ENCODE data around the gene SH3PXD2A. TPM values are rescaled to one million over a fixed set of nuclear protein-coding genes. Genes with fewer than 3 reads are reported as not detected.
A peak's percentile ranks its signal among the peaks of the same experiment; 100 is the strongest.

SH3PXD2A gene
- total and polyA plus RNA-seq, 7 experiments from 2014 or later: 0.54 to 20.5 (median 9.9) TPM

- Mint-ChIP-seq H3K4me1 (peaks cover 10 to 53% (median 23%) of the 10 kb centered on the region in 7 donors), H3K9me3 (peaks cover 0 to 10% (median under 1%) of the 10 kb centered on the region in 11 donors), H3K27me3 (peaks cover 0 to 6% (median 0%) of the 10 kb centered on the region in 5 donors), H3K36me3 (peaks cover 0 to 10% (median 0%) of the 10 kb centered on the region in 5 donors), H3K4me3 (peak overlapping the region in 2 of 10 donors; percentile 39 to 72), H3K27ac (peak overlapping the region in 3 of 9 donors; percentile 55 to 87 (median 73))
- no peaks in the 10 kb centered on the region for H3K36me3 ChIP-seq (ENCODE audit: control insufficient read depth in 2 of 3, insufficient read depth in 3 of 3, low read length in 3 of 3)
- no peak overlapping the region for H3K4me3 ChIP-seq (ENCODE audit: low read length)
- H3K27ac ChIP-seq (ENCODE audit: low read depth, low read length): no peak overlapping the region
- no peaks in the 10 kb centered on the region for H3K9me3 ChIP-seq (ENCODE audit: control insufficient read depth in 2 of 3, low read length in 3 of 3)
- POLR2A ChIA-PET: interaction anchor here (1.2 to 2.2 kb wide), 3 partner anchors 11 to 18 kb away, joined by 4 to 12 read pairs (median 6); no protein-coding TSS in a partner anchor
- no peak for DNase-seq
- CTCF ChIA-PET: interaction anchor here (0.5 to 1.6 kb wide), 3 partner anchors 16 to 160 kb away, joined by 3 to 5 read pairs (median 3); no protein-coding TSS in a partner anchor
- peaks cover 13 to 20% of the 10 kb centered on the region in 2 donors for H3K4me1 ChIP-seq (ENCODE audit: control insufficient read depth in 2 of 2, insufficient read depth in 2 of 2, low read length in 2 of 2)
- H3K27me3 ChIP-seq (ENCODE audit: control insufficient read depth in 2 of 2, insufficient read depth in 2 of 2, low read length in 2 of 2): no peaks in the 10 kb centered on the region
- intact Hi-C loops (cut with micrococcal nuclease): no loop called here
- no peak for ATAC-seq
Observed at GRCh38 chr10:103747193-103747865, 108.0 kb downstream of the SH3PXD2A start.

GRCh38 chr10:103746598-103746997, 108.8 kb downstream of the SH3PXD2A start:
- ATAC-seq: no peak
- no peak for DNase-seq
- Histone ChIP-seq H3K36me3 (ENCODE audit: control insufficient read depth in 2 of 3, insufficient read depth in 3 of 3, low read length in 3 of 3) (no peaks in the 10 kb centered on the region), H3K4me1 (ENCODE audit: control insufficient read depth in 2 of 2, insufficient read depth in 2 of 2, low read length in 2 of 2) (peaks cover 13 to 20% of the 10 kb centered on the region in 2 donors), H3K27me3 (ENCODE audit: control insufficient read depth in 2 of 2, insufficient read depth in 2 of 2, low read length in 2 of 2) (no peaks in the 10 kb centered on the region), H3K4me3 (ENCODE audit: low read length) (no peak overlapping the region), H3K27ac (ENCODE audit: low read depth, low read length) (no peak overlapping the region), H3K9me3 (ENCODE audit: control insufficient read depth in 2 of 3, low read length in 3 of 3) (no peaks in the 10 kb centered on the region)
- Mint-ChIP-seq H3K27ac (peak overlapping the region in 2 of 9 donors; percentile 5 to 81), H3K27me3 (peaks cover 0 to 6% (median 0%) of the 10 kb centered on the region in 5 donors), H3K36me3 (peaks cover 0 to 6% (median 0%) of the 10 kb centered on the region in 5 donors), H3K4me3 (peak overlapping the region in 1 of 10 donors; percentile 10), H3K9me3 (peaks cover 0 to 3% (median 0%) of the 10 kb centered on the region in 11 donors), H3K4me1 (peaks cover 10 to 53% (median 23%) of the 10 kb centered on the region in 7 donors)
- intact Hi-C loops (cut with micrococcal nuclease): no loop called here
- CTCF ChIA-PET: interaction anchor here (0.7 to 1.6 kb wide), 3 partner anchors 17 to 634 kb away, joined by 3 to 5 read pairs (median 3); no protein-coding TSS in a partner anchor
- POLR2A ChIA-PET: interaction anchor here (1.5 kb wide), 1 partner anchor 16 kb away, joined by 4 read pairs; no protein-coding TSS in a partner anchor

- Histone ChIP-seq H3K36me3 (ENCODE audit: control insufficient read depth in 2 of 3, insufficient read depth in 3 of 3, low read length in 3 of 3) (no peaks in the 10 kb centered on the region), H3K27ac (ENCODE audit: low read depth, low read length) (no peak overlapping the region), H3K4me1 (ENCODE audit: control insufficient read depth in 2 of 2, insufficient read depth in 2 of 2, low read length in 2 of 2) (peaks cover 13 to 20% of the 10 kb centered on the region in 2 donors), H3K27me3 (ENCODE audit: control insufficient read depth in 2 of 2, insufficient read depth in 2 of 2, low read length in 2 of 2) (no peaks in the 10 kb centered on the region), H3K9me3 (ENCODE audit: control insufficient read depth in 2 of 3, low read length in 3 of 3) (no peaks in the 10 kb centered on the region), H3K4me3 (ENCODE audit: low read length) (no peak overlapping the region)
- peak; percentile 36 for ATAC-seq
- peak overlapping the region in 4 of 9 donors; percentile 16 to 90 (median 66) for H3K27ac Mint-ChIP-seq
- peak in 1 of 9 donors; percentile 53 for DNase-seq
- H3K27me3 Mint-ChIP-seq: peaks cover 0 to 6% (median 0%) of the 10 kb centered on the region in 5 donors
- no peaks in the 10 kb centered on the region for H3K36me3 Mint-ChIP-seq
- H3K4me1 Mint-ChIP-seq: peaks cover 10 to 53% (median 23%) of the 10 kb centered on the region in 7 donors
- peaks cover 0 to 3% (median 0%) of the 10 kb centered on the region in 11 donors for H3K9me3 Mint-ChIP-seq
- POLR2A ChIA-PET: interaction anchor here (0.8 kb wide), 1 partner anchor 26 kb away, joined by 3 read pairs; no protein-coding TSS in a partner anchor
- H3K4me3 Mint-ChIP-seq: peak overlapping the region in 1 of 10 donors; percentile 55
- CTCF ChIA-PET: no interaction called here
- intact Hi-C loops (cut with micrococcal nuclease): no loop called here
Observed at GRCh38 chr10:103745341-103746247, 109.8 kb downstream of the SH3PXD2A start.

- ChIA-PET POLR2A (no interaction called here), CTCF (interaction anchor here (1.4 kb wide), 1 partner anchor 22 kb away, joined by 4 read pairs; no protein-coding TSS in a partner anchor)
Observed at GRCh38 chr10:103742824-103743223, 112.6 kb downstream of the SH3PXD2A start.

GRCh38 chr10:103740611-103741010, 114.8 kb downstream of the SH3PXD2A start:
- intact Hi-C loops (cut with micrococcal nuclease): no loop called here
- ATAC-seq (no peak), DNase-seq (no peak)
- no peaks in the 10 kb centered on the region for H3K36me3 Mint-ChIP-seq
- peak overlapping the region in 1 of 9 donors; percentile 53 for H3K27ac Mint-ChIP-seq
- H3K4me1 ChIP-seq (ENCODE audit: control insufficient read depth in 2 of 2, insufficient read depth in 2 of 2, low read length in 2 of 2): no peaks in the 10 kb centered on the region
- H3K27ac ChIP-seq (ENCODE audit: low read depth, low read length): no peak overlapping the region
- H3K4me3 ChIP-seq (ENCODE audit: low read length): no peak overlapping the region
- POLR2A ChIA-PET: no interaction called here
- H3K9me3 Mint-ChIP-seq: no peaks in the 10 kb centered on the region
- H3K27me3 ChIP-seq (ENCODE audit: control insufficient read depth in 2 of 2, insufficient read depth in 2 of 2, low read length in 2 of 2): no peaks in the 10 kb centered on the region
- H3K36me3 ChIP-seq (ENCODE audit: control insufficient read depth in 2 of 3, insufficient read depth in 3 of 3, low read length in 3 of 3): no peaks in the 10 kb centered on the region
- no peaks in the 10 kb centered on the region for H3K9me3 ChIP-seq (ENCODE audit: control insufficient read depth in 2 of 3, low read length in 3 of 3)
- CTCF ChIA-PET: no interaction called here
- peaks cover 0 to 16% (median 2%) of the 10 kb centered on the region in 7 donors for H3K4me1 Mint-ChIP-seq
- H3K27me3 Mint-ChIP-seq: no peaks in the 10 kb centered on the region
- no peak overlapping the region for H3K4me3 Mint-ChIP-seq

More at GRCh38 chr10:103742824-103743223, 112.6 kb downstream of the SH3PXD2A start:
- no peak overlapping the region for H3K4me3 Mint-ChIP-seq
- peaks cover 0 to 1% (median 0%) of the 10 kb centered on the region in 11 donors for H3K9me3 Mint-ChIP-seq
- Histone ChIP-seq H3K4me1 (ENCODE audit: control insufficient read depth in 2 of 2, insufficient read depth in 2 of 2, low read length in 2 of 2) (peaks cover 5 to 11% of the 10 kb centered on the region in 2 donors), H3K27me3 (ENCODE audit: control insufficient read depth in 2 of 2, insufficient read depth in 2 of 2, low read length in 2 of 2) (no peaks in the 10 kb centered on the region), H3K27ac (ENCODE audit: low read depth, low read length) (no peak overlapping the region), H3K9me3 (ENCODE audit: control insufficient read depth in 2 of 3, low read length in 3 of 3) (no peaks in the 10 kb centered on the region), H3K36me3 (ENCODE audit: control insufficient read depth in 2 of 3, insufficient read depth in 3 of 3, low read length in 3 of 3) (no peaks in the 10 kb centered on the region), H3K4me3 (ENCODE audit: low read length) (no peak overlapping the region)
- no peak overlapping the region for H3K27ac Mint-ChIP-seq
- H3K36me3 Mint-ChIP-seq: no peaks in the 10 kb centered on the region
- DNase-seq (no peak), ATAC-seq (no peak)
- peaks cover 5 to 36% (median 11%) of the 10 kb centered on the region in 7 donors for H3K4me1 Mint-ChIP-seq
- no peaks in the 10 kb centered on the region for H3K27me3 Mint-ChIP-seq
- intact Hi-C loops (cut with micrococcal nuclease): no loop called here

GRCh38 chr10:103739039-103739764, 116.2 kb downstream of the SH3PXD2A start:
- H3K36me3 ChIP-seq (ENCODE audit: control insufficient read depth in 2 of 3, insufficient read depth in 3 of 3, low read length in 3 of 3): no peaks in the 10 kb centered on the region
- H3K27me3 ChIP-seq (ENCODE audit: control insufficient read depth in 2 of 2, insufficient read depth in 2 of 2, low read length in 2 of 2): no peaks in the 10 kb centered on the region
- ChIA-PET POLR2A (no interaction called here), CTCF (no interaction called here)
- no peak overlapping the region for H3K4me3 ChIP-seq (ENCODE audit: low read length)
- Mint-ChIP-seq H3K4me3 (no peak overlapping the region), H3K27me3 (peaks cover 0 to 2% (median 0%) of the 10 kb centered on the region in 5 donors), H3K9me3 (no peaks in the 10 kb centered on the region), H3K36me3 (no peaks in the 10 kb centered on the region), H3K4me1 (peaks cover 0 to 4% (median 0%) of the 10 kb centered on the region in 7 donors), H3K27ac (no peak overlapping the region)
- H3K4me1 ChIP-seq (ENCODE audit: control insufficient read depth in 2 of 2, insufficient read depth in 2 of 2, low read length in 2 of 2): no peaks in the 10 kb centered on the region
- H3K9me3 ChIP-seq (ENCODE audit: control insufficient read depth in 2 of 3, low read length in 3 of 3): no peaks in the 10 kb centered on the region
- no peak overlapping the region for H3K27ac ChIP-seq (ENCODE audit: low read depth, low read length)
- intact Hi-C loops (cut with micrococcal nuclease): no loop called here
- ATAC-seq: no peak
- DNase-seq: no peak
